Keratinocyte (primary cell): Measurements from ENCODE around the gene TSPEAR. TPM values are rescaled to one million over a fixed set of nuclear protein-coding genes. Genes with fewer than 3 reads are reported as not detected.

Source experiments
- DNase-seq: peaks from one replicate; pipeline ENCODE4 v3.0.0-alpha.2; 2011; ENCODE audit warnings: low read depth, missing footprints, low spot score
- FAIRE-seq: peaks from 2 replicates; lab custom pipeline; 2011; peaks lifted over from hg19 to GRCh38; lab: Jason Lieb, UNC
- H2AFZ ChIP-seq: 2 replicates; pipeline ENCODE4 v1.6.0; 2012; ENCODE audit warnings: low read length, control low read depth, inconsistent platforms; ENCODE audit not compliant: control insufficient read depth
- H3K27ac ChIP-seq: 2 replicates; pipeline ENCODE4 v1.5.1; 2011; ENCODE audit warnings: low read length; ENCODE audit not compliant: control insufficient read depth, insufficient read depth
- H3K27me3 ChIP-seq: 3 replicates; pipeline ENCODE4 v1.6.0; 2011; ENCODE audit warnings: low read length; ENCODE audit not compliant: control insufficient read depth, insufficient read depth; ENCODE audit errors: extremely low read depth
- H3K36me3 ChIP-seq, 2 experiments: 2 replicates in 1 of 2; 3 replicates in 1 of 2; pipeline ENCODE4 v1.5.1; 2011; ENCODE audit warnings: low read length in 2 of 2, mild to moderate bottlenecking in 1 of 2; ENCODE audit not compliant: control insufficient read depth in 2 of 2, insufficient read depth in 2 of 2; ENCODE audit errors: extremely low read depth in 1 of 2
- H3K4me1 ChIP-seq: 3 replicates; pipeline ENCODE4 v1.5.1; 2011; ENCODE audit warnings: low read length; ENCODE audit not compliant: control insufficient read depth, insufficient read depth; ENCODE audit errors: extremely low read depth
- H3K4me2 ChIP-seq: 3 replicates; pipeline ENCODE4 v1.6.0; 2011; ENCODE audit warnings: low read depth, low read length; ENCODE audit not compliant: control insufficient read depth, insufficient read depth; ENCODE audit errors: extremely low read depth
- H3K4me3 ChIP-seq, 3 experiments: fragments of 200-600 bp in 1 of 3; sonication (generic) in 1 of 3; 2 replicates in 2 of 3; 3 replicates in 1 of 3; pipeline ENCODE4 v1.5.1; 2011 to 2016; ENCODE audit warnings: low read length in 3 of 3, mild to moderate bottlenecking in 3 of 3, control low read depth in 2 of 3, inconsistent platforms in 1 of 3, low read depth in 1 of 3, mixed read lengths in 1 of 3, mixed run types in 1 of 3, moderate library complexity in 1 of 3; ENCODE audit not compliant: control insufficient read depth in 2 of 3, insufficient read depth in 2 of 3; ENCODE audit errors: extremely low read depth in 1 of 3
- H3K79me2 ChIP-seq: 2 replicates; pipeline ENCODE4 v1.6.0; 2012; ENCODE audit warnings: low read length; ENCODE audit not compliant: control insufficient read depth, insufficient read depth
- H3K9ac ChIP-seq: 3 replicates; pipeline ENCODE4 v1.6.0; 2011; ENCODE audit warnings: low read length; ENCODE audit not compliant: control insufficient read depth, insufficient read depth; ENCODE audit errors: extremely low read depth
- H3K9me1 ChIP-seq: 3 replicates; pipeline ENCODE4 v1.6.0; 2011; ENCODE audit warnings: low read length; ENCODE audit not compliant: control insufficient read depth, insufficient read depth; ENCODE audit errors: extremely low read depth
- H3K9me3 ChIP-seq: 2 replicates; pipeline ENCODE4 v1.5.1; 2012; ENCODE audit warnings: low read depth, low read length; ENCODE audit not compliant: control insufficient read depth
- H4K20me1 ChIP-seq: 3 replicates; pipeline ENCODE4 v1.6.0; 2011; ENCODE audit warnings: low read length; ENCODE audit not compliant: control insufficient read depth, insufficient read depth; ENCODE audit errors: extremely low read depth
- CTCF ChIP-seq, 3 experiments: IDR thresholded peaks in 1 of 3; conservative IDR thresholded peaks in 1 of 3; optimal IDR thresholded peaks in 1 of 3; 2 replicates in 2 of 3; 3 replicates in 1 of 3; pipeline versions ENCODE3 to v1.5.1; 2011; ENCODE audit warnings: low read length in 3 of 3, mild to moderate bottlenecking in 3 of 3, moderate library complexity in 2 of 3, control low read depth in 1 of 3, inconsistent platforms in 1 of 3; ENCODE audit not compliant: insufficient read depth in 2 of 3; ENCODE audit errors: extremely low read depth in 1 of 3
- EZH2 ChIP-seq: IDR thresholded peaks from one replicate; pipeline ENCODE4 v1.6.1; 2012; ENCODE audit warnings: inconsistent platforms, mild to moderate bottlenecking, low read length, moderate library complexity
- dilution Hi-C: fragments of 300-500 bp; cut with MboI; formaldehyde crosslinking; loops from one replicate; pipeline ENCODE4 v1.7.0; 2020; ENCODE audit warnings: low sequenced_read_pairs; ENCODE audit not compliant: extremely low pct_ligation_motif_present
- polyA plus RNA-seq, 5 experiments: library from polyadenylated mRNA; depleted of rRNA in 3 of 5; stranded (reverse) in 3 of 5; stranded (forward) in 1 of 5; unstranded in 1 of 5; fragments of >200 nt; gene quantifications; 1 replicate in 1 of 5; 2 replicates in 3 of 5; 3 replicates in 1 of 5; pipeline versions ENCODE4 v1.2.1 to v1.2.3, GENCODE V29; 2011 to 2012; ENCODE audit warnings: missing spikeins in 2 of 5, low read depth in 1 of 5, low replicate concordance in 1 of 5

The TSPEAR gene
- polyA plus RNA-seq, 1 donor (not counting 4 experiments of a cell fraction or from before 2014, with no cell fraction given), result 0.12 TPM

DNA sequence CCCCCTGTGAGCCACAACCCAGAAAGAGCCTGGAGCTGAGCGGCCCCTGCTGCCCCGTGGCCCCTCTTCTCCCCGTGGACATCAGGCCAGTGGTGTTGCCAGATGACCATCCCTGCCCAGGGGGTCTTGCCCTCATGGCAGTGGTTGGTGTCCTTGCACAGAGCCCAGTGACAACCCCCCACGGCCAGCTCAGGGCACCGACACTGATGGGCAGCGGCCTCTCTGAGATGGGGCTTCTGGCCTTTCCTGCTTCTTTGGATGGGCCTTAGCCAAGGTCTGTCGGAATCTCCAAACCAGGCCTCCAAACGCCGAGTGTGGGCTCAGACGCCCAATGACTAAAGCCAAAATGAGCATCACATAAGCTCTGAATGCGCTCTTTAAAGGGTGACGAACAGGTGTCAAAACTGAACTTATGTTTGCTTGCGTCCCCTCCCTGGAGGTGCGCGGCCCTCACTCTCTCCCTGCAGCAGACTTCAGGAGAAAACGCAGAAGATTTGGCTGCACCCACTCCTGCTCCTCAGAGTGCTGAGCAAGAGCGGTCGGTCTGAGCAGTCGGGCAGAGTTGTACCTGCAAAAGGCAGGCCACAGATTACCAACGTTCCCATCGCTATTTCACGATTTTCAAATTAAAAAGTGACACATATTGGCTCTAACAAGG is 48.4 kb upstream of the TSPEAR start:
- Histone ChIP-seq H3K4me3 (no peak overlapping the region), H3K79me2 (no peaks in the 10 kb centered on the region), H3K27ac (no peak overlapping the region), H3K4me2 (no peak overlapping the region), H3K36me3 (no peaks in the 10 kb centered on the region), H3K27me3 (peaks cover 5% of the 10 kb centered on the region), H2AFZ (no peak overlapping the region), H3K4me1 (peaks cover 11% of the 10 kb centered on the region), H3K9me3 (no peaks in the 10 kb centered on the region), H3K9me1 (no peaks in the 10 kb centered on the region), H3K9ac (no peak overlapping the region), H4K20me1 (no peaks in the 10 kb centered on the region)
- no peak for DNase-seq
- dilution Hi-C loops, result no loop called here
- FAIRE-seq, result no peak
- TF ChIP-seq CTCF (optimal IDR thresholded peaks at IDR 0.05 in 1 of 3, IDR thresholded peaks at IDR 0.05 in 1 of 3, conservative IDR thresholded peaks at IDR 0.05 in 1 of 3; ENCODE audit: extremely low read depth in 1 of 3, insufficient read depth in 2 of 3, low read length in 3 of 3) (no peak), EZH2 (no peak)

DNA sequence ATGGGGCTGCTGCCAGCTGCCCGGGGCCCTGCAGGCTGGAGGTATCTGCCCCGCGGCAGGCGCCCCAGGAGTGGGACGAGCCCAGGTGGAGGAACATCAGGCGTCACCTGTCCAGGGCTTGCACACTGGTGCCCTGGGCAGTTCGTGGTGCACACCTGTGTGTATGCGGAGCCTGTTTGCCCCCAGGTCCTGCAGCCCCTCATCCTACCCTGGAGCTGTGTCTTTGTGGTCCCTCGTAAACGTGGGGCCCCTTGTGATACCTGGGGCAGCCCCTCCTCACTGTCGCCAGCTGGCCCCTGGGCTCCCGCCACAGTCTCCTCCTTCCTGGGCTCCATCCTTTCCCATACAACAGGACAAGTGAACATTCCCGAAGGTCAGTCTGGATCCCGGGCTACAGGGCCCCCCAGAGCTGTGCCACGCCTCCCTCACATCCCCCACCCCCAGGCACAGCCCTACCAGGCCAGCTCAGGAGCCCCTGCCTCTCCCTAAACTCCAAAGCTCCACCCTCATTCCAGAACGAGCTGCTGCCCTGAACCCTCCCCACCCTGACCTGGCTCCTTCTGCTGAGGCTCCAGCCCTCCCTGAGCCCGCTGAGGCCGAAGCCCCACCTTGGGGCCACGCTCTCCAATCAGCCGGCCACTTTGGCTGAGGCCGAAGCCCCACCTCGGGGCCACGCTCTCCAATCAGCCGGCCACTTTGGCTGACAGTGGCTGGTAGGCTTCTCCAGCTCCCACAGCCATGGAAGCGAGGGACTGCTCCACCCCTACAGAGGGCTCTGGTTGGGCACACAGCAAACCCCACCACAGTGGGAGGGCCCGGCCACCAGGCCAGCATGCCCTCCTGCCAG is 47.6 kb upstream of the TSPEAR start:
- dilution Hi-C loops, result no loop called here
- Histone ChIP-seq H3K79me2 (no peaks in the 10 kb centered on the region), H3K27me3 (peaks cover 5% of the 10 kb centered on the region), H3K9me1 (no peaks in the 10 kb centered on the region), H4K20me1 (no peaks in the 10 kb centered on the region), H3K4me3 (no peak overlapping the region), H3K9ac (no peak overlapping the region), H3K36me3 (no peaks in the 10 kb centered on the region), H3K27ac (no peak overlapping the region), H3K4me1 (peaks cover 9% of the 10 kb centered on the region), H3K9me3 (no peaks in the 10 kb centered on the region), H3K4me2 (no peak overlapping the region), H2AFZ (no peak overlapping the region)
- FAIRE-seq (no peak), DNase-seq (no peak)
- TF ChIP-seq CTCF (optimal IDR thresholded peaks at IDR 0.05 in 1 of 3, IDR thresholded peaks at IDR 0.05 in 1 of 3, conservative IDR thresholded peaks at IDR 0.05 in 1 of 3; ENCODE audit: extremely low read depth in 1 of 3, insufficient read depth in 2 of 3, low read length in 3 of 3) (no peak), EZH2 (no peak)
